ENCODE measurements around the gene ITSN1. TPM values are rescaled to one million over a fixed set of nuclear protein-coding genes. Genes with fewer than 3 reads are reported as not detected.

The ITSN1 gene
- total and polyA plus RNA-seq, 2 of the 13 experiments (the other 11 are each of a cell fraction or from before 2014, with no cell fraction given), result 26.1 to 33.8 TPM

DNA sequence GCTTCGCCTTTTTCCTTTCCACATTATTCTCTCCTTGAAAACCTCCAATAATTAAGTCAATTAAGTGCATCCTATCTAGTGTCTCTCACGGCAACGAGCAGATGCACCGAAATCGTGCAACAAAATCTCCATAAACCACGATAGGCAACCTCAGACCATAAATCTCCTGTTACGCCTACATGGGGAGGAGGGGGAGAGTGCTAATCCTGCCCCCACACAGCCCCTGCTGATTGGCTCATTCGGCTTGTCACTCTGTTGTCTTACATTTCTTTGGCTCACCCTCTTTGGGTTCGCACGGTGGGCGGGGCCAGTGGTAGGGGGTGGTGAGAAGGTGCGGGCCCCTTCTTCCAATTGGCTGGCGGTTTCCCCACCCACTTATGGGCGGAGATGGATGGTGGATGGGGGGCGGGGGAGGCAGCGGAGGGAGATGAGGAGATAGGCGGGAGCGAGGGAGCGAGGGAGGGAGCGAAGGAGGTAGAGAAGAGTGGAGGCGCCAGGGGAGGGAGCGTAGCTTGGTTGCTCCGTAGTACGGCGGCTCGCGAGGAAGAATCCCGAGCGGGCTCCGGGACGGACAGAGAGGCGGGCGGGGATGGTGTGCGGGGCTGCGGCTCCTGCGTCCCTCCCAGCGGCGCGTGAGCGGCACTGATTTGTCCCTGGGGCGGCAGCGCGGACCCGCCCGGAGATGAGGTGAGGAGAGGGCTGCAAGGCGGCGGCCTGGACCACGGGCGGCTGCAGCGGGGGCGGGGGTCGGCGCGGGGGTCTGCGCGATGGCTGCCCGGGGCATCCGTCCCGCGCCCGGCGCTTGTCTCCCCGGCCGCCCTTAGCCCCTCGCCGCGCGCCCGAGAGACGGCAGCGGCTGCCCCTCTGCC, at the start of gene ITSN1 (continued):
- TF ChIP-seq ZNF567 (CRISPR knock-in tag; IDR thresholded peaks at IDR 0.05; ENCODE audit: borderline replicate concordance) (no peak), CAMTA2 (CRISPR knock-in tag; IDR thresholded peaks at IDR 0.05; ENCODE audit: borderline replicate concordance) (no peak), ZNF703 (CRISPR knock-in tag; IDR thresholded peaks at IDR 0.05; ENCODE audit: borderline replicate concordance) (no peak), ZFP36L2 (CRISPR knock-in tag; IDR thresholded peaks at IDR 0.05) (no peak), RELA (CRISPR knock-in tag; IDR thresholded peaks at IDR 0.05) (0 out of 2 replicates have a peak, but pooled peaks have one; percentile 45), ZNF335 (CRISPR knock-in tag; IDR thresholded peaks at IDR 0.05) (peak; percentile 70; the same call in 1 of the 2 replicates), NFYB (CRISPR knock-in tag; IDR thresholded peaks at IDR 0.05) (peak; percentile 83), GATAD1 (CRISPR knock-in tag; IDR thresholded peaks at IDR 0.05) (peak; percentile 49), PAWR (CRISPR knock-in tag; IDR thresholded peaks at IDR 0.05; ENCODE audit: borderline replicate concordance) (no peak), ZNF549 (CRISPR knock-in tag; IDR thresholded peaks at IDR 0.05) (no peak), GZF1 (CRISPR knock-in tag; IDR thresholded peaks at IDR 0.05) (no peak), CREM (IDR thresholded peaks at IDR 0.05) (no peak), CREM (CRISPR knock-in tag; IDR thresholded peaks at IDR 0.05) (no peak), FLYWCH1 (CRISPR knock-in tag; IDR thresholded peaks at IDR 0.05) (no peak), REL (CRISPR knock-in tag; conservative IDR thresholded peaks at IDR 0.05) (no peak), GABPB1 (CRISPR knock-in tag; IDR thresholded peaks at IDR 0.05) (peak; percentile 48; the same call in 1 of the 2 replicates), SAP130 (CRISPR knock-in tag; IDR thresholded peaks at IDR 0.05; ENCODE audit: low read depth) (peak; percentile 84)
- TF ChIP-seq, protein P1, sequence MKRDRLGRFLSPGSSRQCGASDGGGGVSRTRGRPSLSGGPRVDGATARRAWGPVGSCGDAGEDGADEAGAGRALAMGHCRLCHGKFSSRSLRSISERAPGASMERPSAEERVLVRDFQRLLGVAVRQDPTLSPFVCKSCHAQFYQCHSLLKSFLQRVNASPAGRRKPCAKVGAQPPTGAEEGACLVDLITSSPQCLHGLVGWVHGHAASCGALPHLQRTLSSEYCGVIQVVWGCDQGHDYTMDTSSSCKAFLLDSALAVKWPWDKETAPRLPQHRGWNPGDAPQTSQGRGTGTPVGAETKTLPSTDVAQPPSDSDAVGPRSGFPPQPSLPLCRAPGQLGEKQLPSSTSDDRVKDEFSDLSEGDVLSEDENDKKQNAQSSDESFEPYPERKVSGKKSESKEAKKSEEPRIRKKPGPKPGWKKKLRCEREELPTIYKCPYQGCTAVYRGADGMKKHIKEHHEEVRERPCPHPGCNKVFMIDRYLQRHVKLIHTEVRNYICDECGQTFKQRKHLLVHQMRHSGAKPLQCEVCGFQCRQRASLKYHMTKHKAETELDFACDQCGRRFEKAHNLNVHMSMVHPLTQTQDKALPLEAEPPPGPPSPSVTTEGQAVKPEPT (CRISPR knock-in tag; IDR thresholded peaks at IDR 0.05; ENCODE audit: low read depth), result no peak
- TF ChIP-seq, protein P2, sequence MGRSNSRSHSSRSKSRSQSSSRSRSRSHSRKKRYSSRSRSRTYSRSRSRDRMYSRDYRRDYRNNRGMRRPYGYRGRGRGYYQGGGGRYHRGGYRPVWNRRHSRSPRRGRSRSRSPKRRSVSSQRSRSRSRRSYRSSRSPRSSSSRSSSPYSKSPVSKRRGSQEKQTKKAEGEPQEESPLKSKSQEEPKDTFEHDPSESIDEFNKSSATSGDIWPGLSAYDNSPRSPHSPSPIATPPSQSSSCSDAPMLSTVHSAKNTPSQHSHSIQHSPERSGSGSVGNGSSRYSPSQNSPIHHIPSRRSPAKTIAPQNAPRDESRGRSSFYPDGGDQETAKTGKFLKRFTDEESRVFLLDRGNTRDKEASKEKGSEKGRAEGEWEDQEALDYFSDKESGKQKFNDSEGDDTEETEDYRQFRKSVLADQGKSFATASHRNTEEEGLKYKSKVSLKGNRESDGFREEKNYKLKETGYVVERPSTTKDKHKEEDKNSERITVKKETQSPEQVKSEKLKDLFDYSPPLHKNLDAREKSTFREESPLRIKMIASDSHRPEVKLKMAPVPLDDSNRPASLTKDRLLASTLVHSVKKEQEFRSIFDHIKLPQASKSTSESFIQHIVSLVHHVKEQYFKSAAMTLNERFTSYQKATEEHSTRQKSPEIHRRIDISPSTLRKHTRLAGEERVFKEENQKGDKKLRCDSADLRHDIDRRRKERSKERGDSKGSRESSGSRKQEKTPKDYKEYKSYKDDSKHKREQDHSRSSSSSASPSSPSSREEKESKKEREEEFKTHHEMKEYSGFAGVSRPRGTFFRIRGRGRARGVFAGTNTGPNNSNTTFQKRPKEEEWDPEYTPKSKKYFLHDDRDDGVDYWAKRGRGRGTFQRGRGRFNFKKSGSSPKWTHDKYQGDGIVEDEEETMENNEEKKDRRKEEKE (IDR thresholded peaks at IDR 0.05), result no peak
- TF ChIP-seq, protein P3, sequence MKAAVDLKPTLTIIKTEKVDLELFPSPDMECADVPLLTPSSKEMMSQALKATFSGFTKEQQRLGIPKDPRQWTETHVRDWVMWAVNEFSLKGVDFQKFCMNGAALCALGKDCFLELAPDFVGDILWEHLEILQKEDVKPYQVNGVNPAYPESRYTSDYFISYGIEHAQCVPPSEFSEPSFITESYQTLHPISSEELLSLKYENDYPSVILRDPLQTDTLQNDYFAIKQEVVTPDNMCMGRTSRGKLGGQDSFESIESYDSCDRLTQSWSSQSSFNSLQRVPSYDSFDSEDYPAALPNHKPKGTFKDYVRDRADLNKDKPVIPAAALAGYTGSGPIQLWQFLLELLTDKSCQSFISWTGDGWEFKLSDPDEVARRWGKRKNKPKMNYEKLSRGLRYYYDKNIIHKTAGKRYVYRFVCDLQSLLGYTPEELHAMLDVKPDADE (CRISPR knock-in tag; IDR thresholded peaks at IDR 0.05), result 0 out of 2 replicates have a peak, but pooled peaks have one; percentile 34
- TF ChIP-seq, protein P4, sequence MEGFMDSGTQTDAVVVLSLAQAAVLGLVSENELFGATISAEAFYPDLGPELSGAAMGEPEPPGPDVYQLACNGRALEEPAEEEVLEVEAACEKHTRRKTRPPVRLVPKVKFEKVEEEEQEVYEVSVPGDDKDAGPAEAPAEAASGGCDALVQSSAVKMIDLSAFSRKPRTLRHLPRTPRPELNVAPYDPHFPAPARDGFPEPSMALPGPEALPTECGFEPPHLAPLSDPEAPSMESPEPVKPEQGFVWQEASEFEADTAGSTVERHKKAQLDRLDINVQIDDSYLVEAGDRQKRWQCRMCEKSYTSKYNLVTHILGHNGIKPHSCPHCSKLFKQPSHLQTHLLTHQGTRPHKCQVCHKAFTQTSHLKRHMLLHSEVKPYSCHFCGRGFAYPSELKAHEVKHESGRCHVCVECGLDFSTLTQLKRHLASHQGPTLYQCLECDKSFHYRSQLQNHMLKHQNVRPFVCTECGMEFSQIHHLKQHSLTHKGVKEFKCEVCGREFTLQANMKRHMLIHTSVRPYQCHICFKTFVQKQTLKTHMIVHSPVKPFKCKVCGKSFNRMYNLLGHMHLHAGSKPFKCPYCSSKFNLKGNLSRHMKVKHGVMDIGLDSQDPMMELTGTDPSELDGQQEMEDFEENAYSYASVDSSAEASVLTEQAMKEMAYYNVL (CRISPR knock-in tag; IDR thresholded peaks at IDR 0.05; ENCODE audit: borderline replicate concordance), result peak; percentile 100
- TF ChIP-seq, protein P5, sequence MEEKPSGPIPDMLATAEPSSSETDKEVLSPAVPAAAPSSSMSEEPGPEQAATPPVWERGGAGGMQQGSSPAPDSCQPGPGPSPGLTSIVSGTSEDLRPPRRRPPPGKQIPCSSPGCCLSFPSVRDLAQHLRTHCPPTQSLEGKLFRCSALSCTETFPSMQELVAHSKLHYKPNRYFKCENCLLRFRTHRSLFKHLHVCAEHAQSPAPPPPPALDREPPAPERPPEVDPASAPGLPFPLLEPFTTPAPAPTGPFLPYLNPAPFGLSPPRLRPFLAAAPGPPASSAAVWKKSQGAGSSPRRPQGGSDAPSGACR (CRISPR knock-in tag; IDR thresholded peaks at IDR 0.05), result no peak
